Thyroid gland (tissue), 4 donors: ENCODE results near the gene MDGA2. TPM values are rescaled to one million over a fixed set of nuclear protein-coding genes. Genes with fewer than 3 reads are reported as not detected.
"Not testable (repeated sequence)": the region's sequence is repeated elsewhere in the genome, so short reads cannot be mapped to it uniquely, and the experiment has no call there.

ENCODE experiments used
- DNase-seq, 2 donors: peaks; one replicate each; pipeline ENCODE4 v3.0.0-alpha.2; 2019
- H3K27ac ChIP-seq, 3 donors: fragments of 200-600 bp; sonication (generic); 1 replicate in 2 of 3; 2 replicates in 1 of 3; pipeline ENCODE4 v1.5.1; 2016 to 2019; ENCODE audit warnings: mild to moderate bottlenecking in 1 of 3, moderate library complexity in 1 of 3
- H3K27me3 ChIP-seq: fragments of 200-600 bp; sonication (generic); one replicate; pipeline ENCODE4 v1.5.1; 2019
- H3K36me3 ChIP-seq, 2 donors: fragments of 200-600 bp; sonication (generic); one replicate each; pipeline ENCODE4 v1.5.1; 2016 to 2019
- H3K4me1 ChIP-seq, 2 donors: fragments of 200-600 bp; sonication (generic); one replicate each; pipeline ENCODE4 v1.5.1; 2017 to 2019
- H3K4me3 ChIP-seq, 3 donors: fragments of 200-600 bp; sonication (generic); replicated peaks in 1 of 3; 1 replicate in 2 of 3; 2 replicates in 1 of 3; pipeline ENCODE4 v1.5.1; 2016; ENCODE audit warnings: mild to moderate bottlenecking in 1 of 3
- H3K9me3 ChIP-seq: fragments of 200-600 bp; sonication (generic); one replicate; pipeline ENCODE4 v1.5.1; 2017
- CTCF ChIP-seq, 6 experiments: fragments of 200-600 bp in 3 of 6; fragments of 450-650 bp in 3 of 6; sonication (generic) in 3 of 6; IDR thresholded peaks; one replicate each; pipeline ENCODE4 v1.5.1; 2016 to 2019; ENCODE audit warnings: antibody characterized with exemption in 6 of 6, mild to moderate bottlenecking in 2 of 6, inconsistent platforms in 1 of 6, moderate library complexity in 1 of 6
- POLR2A ChIP-seq, 2 donors: fragments of 450-650 bp; IDR thresholded peaks; one replicate each; pipeline ENCODE4 v1.6.1; 2017; ENCODE audit warnings: antibody characterized with exemption in 2 of 2, mild to moderate bottlenecking in 2 of 2, moderate library complexity in 1 of 2
- WGBS, 2 donors: methylation state at CpG; one replicate each; pipeline ENCODE4 v1.1.5; 2017; 5-methylcytosine and 5-hydroxymethylcytosine counted together
- intact Hi-C: fragments of 100-400 bp; cut with DNase I; formaldehyde crosslinking; loops from one replicate; pipeline ENCODE4 v1.15.1; 2023
- total RNA-seq, 4 donors: library from RNA; depleted of rRNA; stranded (reverse); fragments of >200 nt; gene quantifications; one replicate each; pipeline ENCODE4 v1.2.3, GENCODE V29; 2016

MDGA2 gene
- total RNA-seq, 4 donors from 2014 or later: not detected

DNA sequence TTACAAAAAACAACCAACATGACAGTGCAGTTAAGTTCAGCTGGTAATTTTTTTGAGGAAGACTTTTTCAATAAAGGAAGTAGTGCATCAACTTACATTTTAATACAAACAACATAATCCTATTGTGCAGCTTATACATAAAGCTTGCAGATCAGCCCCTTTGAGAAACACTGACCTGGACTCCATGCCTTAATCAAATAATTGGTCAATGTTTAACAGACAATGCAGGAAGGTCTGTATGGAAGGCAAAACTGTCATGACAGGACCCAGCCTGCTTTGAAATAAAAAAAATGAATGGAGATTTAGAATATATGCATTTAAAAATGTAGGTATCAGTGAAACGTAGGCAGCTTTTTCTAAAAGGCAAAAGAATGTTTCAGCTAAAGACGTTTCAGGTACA is 702.1 kb downstream of the MDGA2 start:
- intact Hi-C loops: no loop called here
- Histone ChIP-seq H3K27me3 (no peaks in the 10 kb centered on the region), H3K27ac (no peak overlapping the region), H3K4me1 (no peaks in the 10 kb centered on the region), H3K9me3 (no peaks in the 10 kb centered on the region), H3K4me3 (no peak overlapping the region), H3K36me3 (no peaks in the 10 kb centered on the region)
- no peak for DNase-seq
- TF ChIP-seq CTCF (IDR thresholded peaks at IDR 0.05) (no peak), POLR2A (IDR thresholded peaks at IDR 0.05) (no peak)
- 71 to 72% methylated on average over 2 of the region's 2 CpGs for WGBS, 2 donors

- Histone ChIP-seq H3K9me3 (no peaks in the 10 kb centered on the region), H3K27me3 (no peaks in the 10 kb centered on the region), H3K4me3 (no peak overlapping the region), H3K27ac (no peak overlapping the region), H3K36me3 (no peaks in the 10 kb centered on the region), H3K4me1 (no peaks in the 10 kb centered on the region)
- WGBS, 2 donors: 29 to 30% methylated on average over 3 of the region's 3 CpGs
- no peak for DNase-seq
- intact Hi-C loops: no loop called here
- TF ChIP-seq POLR2A (IDR thresholded peaks at IDR 0.05): no peak
- TF ChIP-seq CTCF (IDR thresholded peaks at IDR 0.05): no peak
Measured at GRCh38 chr14:46964378-46964777, 711.0 kb downstream of the MDGA2 start.

DNA sequence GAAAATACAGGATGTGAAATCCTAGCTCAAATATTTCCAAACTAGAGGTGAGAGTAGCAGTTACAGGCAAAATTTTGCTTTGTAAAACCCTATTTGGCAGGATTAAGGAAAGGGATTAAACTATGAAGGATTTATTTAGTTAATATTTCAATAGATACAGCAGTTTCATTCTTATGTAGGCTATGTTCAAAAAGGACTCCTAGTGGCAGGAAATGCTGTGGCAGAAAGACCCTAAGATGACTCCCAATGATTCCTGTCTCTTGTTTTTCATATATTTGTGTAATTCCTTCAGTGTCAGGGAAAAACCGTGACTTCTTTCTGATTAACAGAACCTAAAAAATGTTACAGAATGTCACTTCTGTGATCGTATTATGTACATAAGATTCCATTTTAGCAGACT is 724.3 kb downstream of the MDGA2 start:
- DNase-seq: no peak
- Histone ChIP-seq H3K4me3 (no peak overlapping the region), H3K27ac (no peak overlapping the region), H3K36me3 (no peaks in the 10 kb centered on the region), H3K4me1 (no peaks in the 10 kb centered on the region), H3K9me3 (no peaks in the 10 kb centered on the region), H3K27me3 (no peaks in the 10 kb centered on the region)
- intact Hi-C loops: no loop called here
- TF ChIP-seq CTCF (IDR thresholded peaks at IDR 0.05): no peak
- TF ChIP-seq POLR2A (IDR thresholded peaks at IDR 0.05): no peak
- WGBS, 2 donors: 83 to 93% methylated on average over 2 of the region's 2 CpGs

GRCh38 chr14:46940611-46941010 is 734.8 kb downstream of the MDGA2 start:
- intact Hi-C loops: no loop called here
- WGBS, 2 donors: 81 to 88% methylated on average over 5 of the region's 5 CpGs
- DNase-seq: no peak
- H3K27ac ChIP-seq: no peak overlapping the region
- H3K27me3 ChIP-seq: no peaks in the 10 kb centered on the region
- TF ChIP-seq CTCF (IDR thresholded peaks at IDR 0.05): no peak
- TF ChIP-seq POLR2A (IDR thresholded peaks at IDR 0.05): no peak
- no peaks in the 10 kb centered on the region for H3K9me3 ChIP-seq
- no peaks in the 10 kb centered on the region for H3K4me1 ChIP-seq
- H3K4me3 ChIP-seq: no peak overlapping the region
- no peaks in the 10 kb centered on the region for H3K36me3 ChIP-seq

DNA sequence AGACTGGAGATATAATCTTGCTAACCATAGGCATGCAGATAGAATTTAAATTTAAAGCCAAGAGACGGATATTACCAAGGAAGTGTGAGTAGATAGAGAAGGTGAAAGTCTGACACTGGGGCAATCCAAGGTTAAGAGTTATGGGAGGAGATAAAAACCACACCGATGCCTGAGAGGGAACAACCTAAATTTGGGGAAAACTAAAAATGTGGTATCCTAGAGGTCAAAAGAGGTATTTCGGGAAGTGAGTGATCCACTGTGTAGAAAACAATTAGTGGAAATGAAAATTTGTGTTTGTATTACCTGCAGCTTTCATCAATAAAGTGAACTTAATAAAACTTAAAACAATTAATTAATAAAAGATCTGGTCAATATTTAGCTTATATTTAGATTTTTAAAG is 754.9 kb downstream of the MDGA2 start:
- Histone ChIP-seq H3K4me1 (no peaks in the 10 kb centered on the region), H3K27me3 (no peaks in the 10 kb centered on the region), H3K4me3 (no peak overlapping the region), H3K9me3 (no peaks in the 10 kb centered on the region), H3K36me3 (no peaks in the 10 kb centered on the region), H3K27ac (no peak overlapping the region)
- WGBS, 2 donors: 89 to 93% methylated on average over 3 of the region's 3 CpGs
- DNase-seq: no peak
- TF ChIP-seq CTCF (IDR thresholded peaks at IDR 0.05): no peak
- no peak for TF ChIP-seq POLR2A (IDR thresholded peaks at IDR 0.05)
- intact Hi-C loops: no loop called here

- intact Hi-C loops, H3K4me1 ChIP-seq, H3K36me3 ChIP-seq, H3K27ac ChIP-seq, H3K27me3 ChIP-seq, DNase-seq, H3K4me3 ChIP-seq, H3K9me3 ChIP-seq: not testable (repeated sequence)
- 75 to 81% methylated on average over 4 of the region's 4 CpGs for WGBS, 2 donors
Measured at GRCh38 chr14:46915539-46915938, 759.9 kb downstream of the MDGA2 start.
